ENCODE measurements around the gene GPR137C.
A peak's percentile ranks its signal among the peaks of the same experiment; 100 is the strongest.
"Not testable (repeated sequence)": the region's sequence is repeated elsewhere in the genome, so short reads cannot be mapped to it uniquely, and the experiment has no call there.

The GPR137C gene

GRCh38 chr14:52568454-52568853 lies 15.8 kb downstream of the GPR137C start:
- not testable (repeated sequence) for DNase-seq

- no peak for DNase-seq
Observed at GRCh38 chr14:52575858-52576257, 23.2 kb downstream of the GPR137C start.

GRCh38 chr14:52583544-52583943 lies 30.9 kb downstream of the GPR137C start:
- DNase-seq, result no peak

GRCh38 chr14:52589646-52590045 lies 37.0 kb downstream of the GPR137C start:
- no peak for DNase-seq

GRCh38 chr14:52590318-52590717 lies 37.7 kb downstream of the GPR137C start:
- no peak for DNase-seq

GRCh38 chr14:52596320-52596719 lies 43.7 kb downstream of the GPR137C start:
- DNase-seq, result no peak

- no peak for DNase-seq
Observed at GRCh38 chr14:52596861-52597260, 44.2 kb downstream of the GPR137C start.

GRCh38 chr14:52598568-52598967 lies 45.9 kb downstream of the GPR137C start:
- DNase-seq, result no peak

- DNase-seq, result no peak
Observed at GRCh38 chr14:52599974-52600373, 47.3 kb downstream of the GPR137C start.

GRCh38 chr14:52602131-52602530 lies 49.5 kb downstream of the GPR137C start:
- no peak for DNase-seq

- no peak for DNase-seq
Observed at GRCh38 chr14:52607061-52607460, 54.4 kb downstream of the GPR137C start.

- DNase-seq, result no peak
Observed at GRCh38 chr14:52609445-52610044, 56.9 kb downstream of the GPR137C start.

- DNase-seq, result no peak
Observed at GRCh38 chr14:52610187-52610586, 57.6 kb downstream of the GPR137C start.

- DNase-seq, result no peak
Observed at GRCh38 chr14:52618602-52619001, 66.0 kb downstream of the GPR137C start.

GRCh38 chr14:52619687-52620086 lies 67.1 kb downstream of the GPR137C start:
- DNase-seq, result no peak

GRCh38 chr14:52640137-52640536 lies 87.5 kb downstream of the GPR137C start:
- no peak for DNase-seq

GRCh38 chr14:52641745-52642144 lies 89.1 kb downstream of the GPR137C start:
- no peak for DNase-seq

- no peak for DNase-seq
Observed at GRCh38 chr14:52649511-52649910, 96.9 kb downstream of the GPR137C start.

GRCh38 chr14:52650774-52651173 lies 98.1 kb downstream of the GPR137C start:
- no peak for DNase-seq

- DNase-seq, result no peak
Observed at GRCh38 chr14:52656905-52657304, 104.3 kb downstream of the GPR137C start.

GRCh38 chr14:52660325-52660724 lies 107.7 kb downstream of the GPR137C start:
- no peak for DNase-seq

- no peak for DNase-seq
Observed at GRCh38 chr14:52660832-52661231, 108.2 kb downstream of the GPR137C start.

GRCh38 chr14:52661314-52661713 lies 108.7 kb downstream of the GPR137C start:
- DNase-seq, result peak; percentile 28

GRCh38 chr14:52663850-52664249 lies 111.2 kb downstream of the GPR137C start:
- no peak for DNase-seq

- DNase-seq, result no peak
Observed at GRCh38 chr14:52678591-52678990, 126.0 kb downstream of the GPR137C start.
